SK-N-SH (cell line): ENCODE measurements around the gene ARID4B. TPM values are rescaled to one million over a fixed set of nuclear protein-coding genes. Genes with fewer than 3 reads are reported as not detected.

Source experiments
- CTCF ChIA-PET: fragments of 300-600, 350-600 bp; formaldehyde crosslinking; extraction: SDS; loops from one replicate; lab custom pipeline; 2021; lab: Yijun Ruan, JAX
- POLR2A ChIA-PET: fragments of 350-600 bp; sonication (Branson Sonifier 250); formaldehyde crosslinking; extraction: SDS; loops from one replicate; lab custom pipeline; 2020; ENCODE audit warnings: antibody characterized with exemption, inconsistent platforms; lab: Yijun Ruan, JAX
- DNase-seq: peaks from one replicate; pipeline ENCODE4 v3.0.0; 2012
- H2AFZ ChIP-seq: fragments of 200-600 bp; sonication (generic); 2 replicates; pipeline ENCODE4 v1.8.1; 2016; ENCODE audit warnings: antibody characterized with exemption, mild to moderate bottlenecking, low read depth
- H3F3A ChIP-seq: fragments of 200-600 bp; sonication (generic); replicated peaks from 2 replicates; pipeline ENCODE3; 2016; ENCODE audit warnings: antibody characterized with exemption, mild to moderate bottlenecking; ENCODE audit not compliant: insufficient read depth
- H3K27ac ChIP-seq, 2 experiments: fragments of 200-500 bp in 1 of 2; fragments of 200-600 bp in 1 of 2; sonication (Bioruptor generic) in 1 of 2; sonication (generic), shearing (Covaris generic) in 1 of 2; 2 replicates each; pipeline versions ENCODE4 v1.5.1 to v1.6.1; 2014 to 2016; ENCODE audit warnings: low read depth in 2 of 2, inconsistent platforms in 1 of 2, low read length in 1 of 2, mild to moderate bottlenecking in 1 of 2, mixed read lengths in 1 of 2
- H3K27me3 ChIP-seq: fragments of 200-600 bp; sonication (generic), shearing (Covaris generic); 2 replicates; pipeline ENCODE4 v1.6.1; 2016; ENCODE audit warnings: mixed run types; ENCODE audit not compliant: insufficient read depth
- H3K36me3 ChIP-seq, 2 experiments: fragments of 200-500 bp in 1 of 2; fragments of 200-600 bp in 1 of 2; sonication (Bioruptor generic) in 1 of 2; sonication (generic) in 1 of 2; replicated peaks in 1 of 2; 2 replicates each; pipeline versions ENCODE3 to v1.5.1; 2014 to 2016; ENCODE audit warnings: low read length in 1 of 2, mild to moderate bottlenecking in 1 of 2; ENCODE audit not compliant: insufficient read depth in 2 of 2, control insufficient read depth in 1 of 2
- H3K4me1 ChIP-seq, 2 experiments: fragments of 200-500 bp in 1 of 2; fragments of 200-600 bp in 1 of 2; sonication (Bioruptor generic) in 1 of 2; sonication (generic), shearing (Covaris generic) in 1 of 2; 2 replicates each; pipeline versions ENCODE4 v1.5.1 to v1.6.1; 2014 to 2016; ENCODE audit warnings: low read depth in 1 of 2, low read length in 1 of 2, mixed run types in 1 of 2; ENCODE audit not compliant: insufficient read depth in 2 of 2, control insufficient read depth in 1 of 2
- H3K4me2 ChIP-seq: fragments of 200-600 bp; sonication (generic), shearing (Covaris generic); 2 replicates; pipeline ENCODE4 v1.6.1; 2017; ENCODE audit warnings: mixed run types
- H3K4me3 ChIP-seq, 2 experiments: fragments of 200-500 bp in 1 of 2; fragments of 200-600 bp in 1 of 2; sonication (Bioruptor generic) in 1 of 2; sonication (generic), shearing (Covaris generic) in 1 of 2; 2 replicates each; pipeline versions ENCODE4 v1.5.1 to v1.8.1; 2014 to 2016; ENCODE audit warnings: low read depth in 2 of 2, inconsistent platforms in 1 of 2, low read length in 1 of 2, mild to moderate bottlenecking in 1 of 2, mixed read lengths in 1 of 2, moderate library complexity in 1 of 2
- H3K79me2 ChIP-seq: fragments of 200-600 bp; sonication (generic); 2 replicates; pipeline ENCODE4 v1.8.1; 2017; ENCODE audit warnings: mild to moderate bottlenecking; ENCODE audit not compliant: insufficient read depth
- H3K9ac ChIP-seq: fragments of 200-600 bp; sonication (generic); 2 replicates; pipeline ENCODE4 v1.6.1; 2017; ENCODE audit warnings: mixed run types
- H3K9me2 ChIP-seq: fragments of 200-600 bp; sonication (generic); 2 replicates; pipeline ENCODE4 v1.6.1; 2017; ENCODE audit warnings: mixed run types
- H3K9me3 ChIP-seq: fragments of 200-600 bp; sonication (generic); 2 replicates; pipeline ENCODE4 v1.6.1; 2017; ENCODE audit warnings: mixed run types, mild to moderate bottlenecking, moderate library complexity
- H4K20me1 ChIP-seq: fragments of 200-600 bp; sonication (generic); 2 replicates; pipeline ENCODE4 v1.6.1; 2017; ENCODE audit warnings: mild to moderate bottlenecking, mixed run types; ENCODE audit not compliant: insufficient read depth
- EP300 ChIP-seq, 2 experiments: IDR thresholded peaks; 2 replicates each; pipeline versions ENCODE4 v1.4.0 to v1.6.1; 2012; ENCODE audit warnings: borderline replicate concordance in 1 of 2, low read depth in 1 of 2, low read length in 1 of 2
- EZH2phosphoT487 ChIP-seq: fragments of 200-600 bp; sonication (generic); IDR thresholded peaks from 2 replicates; pipeline ENCODE4 v1.6.1; 2017; ENCODE audit warnings: low read depth, mixed run types, mild to moderate bottlenecking, antibody characterized with exemption, moderate library complexity, borderline replicate concordance
- FOSL2 ChIP-seq: IDR thresholded peaks from 2 replicates; pipeline ENCODE4 v1.4.0; 2012; ENCODE audit warnings: low read depth, mild to moderate bottlenecking, moderate library complexity, borderline replicate concordance
- FOXM1 ChIP-seq: IDR thresholded peaks from 2 replicates; pipeline ENCODE4 v1.4.0; 2012; ENCODE audit warnings: low read depth, mild to moderate bottlenecking
- GABPA ChIP-seq: IDR thresholded peaks from 2 replicates; pipeline ENCODE4 v1.4.0; 2012; ENCODE audit warnings: low read depth, mild to moderate bottlenecking
- GATA2 ChIP-seq: sonication (generic); formaldehyde crosslinking; IDR thresholded peaks from 2 replicates; pipeline ENCODE4 v1.5.0; 2020; ENCODE audit warnings: mild to moderate bottlenecking, missing genetic modification reagents
- IRF3 ChIP-seq: fragments of 150-350 bp; IDR thresholded peaks from 2 replicates; pipeline ENCODE4 v1.6.1; 2016; ENCODE audit warnings: mild to moderate bottlenecking, low read depth, low read length
- JUND ChIP-seq: IDR thresholded peaks from 2 replicates; pipeline ENCODE4 v1.4.0; 2012
- MAX ChIP-seq: IDR thresholded peaks from 2 replicates; pipeline ENCODE4 v1.4.0; 2012; ENCODE audit warnings: low read depth
- MEF2A ChIP-seq: IDR thresholded peaks from 2 replicates; pipeline ENCODE4 v1.4.0; 2012; ENCODE audit warnings: low read depth, borderline replicate concordance
- MXI1 ChIP-seq: IDR thresholded peaks from 2 replicates; pipeline ENCODE4 v1.6.1; 2012; ENCODE audit warnings: mild to moderate bottlenecking, low read depth, low read length, improper control_type of control experiment
- POLR2AphosphoS5 ChIP-seq: IDR thresholded peaks from 2 replicates; pipeline ENCODE4 v1.6.1; 2012; ENCODE audit warnings: low read depth, low read length
- REST ChIP-seq: IDR thresholded peaks from 2 replicates; pipeline ENCODE4 v1.6.1; 2012; ENCODE audit warnings: mild to moderate bottlenecking, low read depth, low read length, moderate library complexity
- RXRA ChIP-seq: IDR thresholded peaks from 2 replicates; pipeline ENCODE4 v1.4.0; 2012; ENCODE audit warnings: low read depth, mild to moderate bottlenecking, borderline replicate concordance
- SIN3A ChIP-seq: IDR thresholded peaks from 2 replicates; pipeline ENCODE4 v1.6.1; 2012; ENCODE audit warnings: low read depth, mild to moderate bottlenecking, low read length, moderate library complexity, borderline replicate concordance
- TCF12 ChIP-seq: IDR thresholded peaks from 2 replicates; pipeline ENCODE4 v1.4.0; 2012
- USF1 ChIP-seq: IDR thresholded peaks from 2 replicates; pipeline ENCODE4 v1.4.0; 2012; ENCODE audit warnings: low read depth, borderline replicate concordance
- USF2 ChIP-seq: fragments of 150-350 bp; IDR thresholded peaks from 2 replicates; pipeline ENCODE4 v1.6.1; 2017; ENCODE audit warnings: antibody characterized with exemption, low read length, low read depth, borderline replicate concordance
- YY1 ChIP-seq: IDR thresholded peaks from 2 replicates; pipeline ENCODE4 v1.4.0; 2012; ENCODE audit warnings: low read depth, mild to moderate bottlenecking
- WGBS: methylation state at CpG from one replicate; pipeline ENCODE4 v1.1.6; 2017; ENCODE audit warnings: low lambda C conversion rate; 5-methylcytosine and 5-hydroxymethylcytosine counted together
- polyA plus RNA-seq, 3 experiments: library from polyadenylated mRNA; depleted of rRNA; stranded (reverse); fragments of >200 nt; gene quantifications; 2 replicates each; pipeline ENCODE4 v1.2.3, GENCODE V29; 2012

The ARID4B gene
- polyA plus RNA-seq, 1 of the 3 experiments (the other 2 are of a cell fraction), result 4.4 TPM

- peaks cover 21% of the 10 kb centered on the region for H3F3A ChIP-seq
- H3K9me3 ChIP-seq, result no peaks in the 10 kb centered on the region
- 94% methylated on average over 6 of the region's 6 CpGs for WGBS
- ChIA-PET CTCF (interaction anchor here (0.6 to 1.2 kb wide), 4 partner anchors 9 to 1366 kb away, joined by 3 to 4 read pairs (median 3); no protein-coding TSS in a partner anchor), POLR2A (interaction anchor here (0.7 kb wide), 1 partner anchor 90 kb away, joined by 3 read pairs; no protein-coding TSS in a partner anchor)
- H3K27ac ChIP-seq, result no peak overlapping the region
- H2AFZ ChIP-seq, result no peak overlapping the region
- no peak for TF ChIP-seq MEF2A
- TF ChIP-seq EZH2phosphoT487, result no peak
- TF ChIP-seq GATA2, result no peak
- no peak for TF ChIP-seq TCF12
- no peak for TF ChIP-seq POLR2AphosphoS5
- TF ChIP-seq SIN3A, result no peak
- no peak for TF ChIP-seq REST
- no peak for TF ChIP-seq RXRA
- no peak for TF ChIP-seq EP300 (IDR thresholded peaks at IDR 0.05; ENCODE audit: borderline replicate concordance in 1 of 2, low read depth in 1 of 2, low read length in 1 of 2)
- no peak for TF ChIP-seq MAX
- no peak for TF ChIP-seq FOSL2
- no peak for TF ChIP-seq FOXM1
- TF ChIP-seq USF2, result no peak
- no peak for TF ChIP-seq USF1
- TF ChIP-seq YY1, result no peak
- no peak for TF ChIP-seq JUND
- no peak for TF ChIP-seq IRF3
- TF ChIP-seq MXI1, result no peak
- no peak for TF ChIP-seq GABPA
- no peaks in the 10 kb centered on the region for H3K27me3 ChIP-seq
- DNase-seq, result no peak
- H4K20me1 ChIP-seq, result peaks cover 86% of the 10 kb centered on the region
- H3K9me2 ChIP-seq, result no peaks in the 10 kb centered on the region
- peaks cover 5 to 16% of the 10 kb centered on the region in 2 experiments; a peak in 3 of 4 replicates for H3K4me1 ChIP-seq
- no peak overlapping the region for H3K4me3 ChIP-seq
- peaks cover 99% of the 10 kb centered on the region for H3K79me2 ChIP-seq
- H3K4me2 ChIP-seq, result no peak overlapping the region
- H3K9ac ChIP-seq, result no peak overlapping the region
- no peaks in the 10 kb centered on the region for H3K36me3 ChIP-seq
Observed at GRCh38 chr1:235275836-235276235, 52.1 kb downstream of the ARID4B start.
